ENCODE measurements around the gene ZNF444. TPM values are rescaled to one million over a fixed set of nuclear protein-coding genes. Genes with fewer than 3 reads are reported as not detected.

ZNF444 gene
- total RNA-seq, 2 experiments from 2014 or later = 22.0 to 25.3 TPM

GRCh38 chr19:56145698-56146097, 4.6 kb downstream of the ZNF444 start:
- BruUV-seq (replicated peaks) = no TSS peak
- no peaks in the 10 kb centered on the region for H4K20me1 ChIP-seq (ENCODE audit: insufficient read depth, low read length)
- H3K9me2 ChIP-seq (ENCODE audit: insufficient read depth, low read length) = no peaks in the 10 kb centered on the region
- H3K27ac ChIP-seq (ENCODE audit: low read depth, low read length, poor library complexity, severe bottlenecking) = no peak overlapping the region
- DNase-seq (ENCODE audit: low spot score) = no peak
- H2AFZ ChIP-seq (ENCODE audit: low read length) = no peak overlapping the region
- peaks cover 9% of the 10 kb centered on the region for H3K79me2 ChIP-seq (ENCODE audit: insufficient read depth, low read depth, low read length)
- H3K4me3 ChIP-seq (ENCODE audit: low read depth, low read length, poor library complexity, severe bottlenecking) = no peak overlapping the region
- peaks cover 24% of the 10 kb centered on the region for H3K36me3 ChIP-seq (ENCODE audit: insufficient read depth, low read length)
- H3K4me2 ChIP-seq (ENCODE audit: low read length) = no peak overlapping the region
- H3K9me3 ChIP-seq (ENCODE audit: low read length) = no peaks in the 10 kb centered on the region
- TF ChIP-seq, protein P1, sequence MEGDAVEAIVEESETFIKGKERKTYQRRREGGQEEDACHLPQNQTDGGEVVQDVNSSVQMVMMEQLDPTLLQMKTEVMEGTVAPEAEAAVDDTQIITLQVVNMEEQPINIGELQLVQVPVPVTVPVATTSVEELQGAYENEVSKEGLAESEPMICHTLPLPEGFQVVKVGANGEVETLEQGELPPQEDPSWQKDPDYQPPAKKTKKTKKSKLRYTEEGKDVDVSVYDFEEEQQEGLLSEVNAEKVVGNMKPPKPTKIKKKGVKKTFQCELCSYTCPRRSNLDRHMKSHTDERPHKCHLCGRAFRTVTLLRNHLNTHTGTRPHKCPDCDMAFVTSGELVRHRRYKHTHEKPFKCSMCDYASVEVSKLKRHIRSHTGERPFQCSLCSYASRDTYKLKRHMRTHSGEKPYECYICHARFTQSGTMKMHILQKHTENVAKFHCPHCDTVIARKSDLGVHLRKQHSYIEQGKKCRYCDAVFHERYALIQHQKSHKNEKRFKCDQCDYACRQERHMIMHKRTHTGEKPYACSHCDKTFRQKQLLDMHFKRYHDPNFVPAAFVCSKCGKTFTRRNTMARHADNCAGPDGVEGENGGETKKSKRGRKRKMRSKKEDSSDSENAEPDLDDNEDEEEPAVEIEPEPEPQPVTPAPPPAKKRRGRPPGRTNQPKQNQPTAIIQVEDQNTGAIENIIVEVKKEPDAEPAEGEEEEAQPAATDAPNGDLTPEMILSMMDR (conservative IDR thresholded peaks at IDR 0.05; ENCODE audit: low read length) = no peak
- no peak for TF ChIP-seq EZH2phosphoT487 (IDR thresholded peaks at IDR 0.05; ENCODE audit: borderline replicate concordance, low read depth, low read length)
- POLR2A ChIA-PET = interaction anchor here (1.0 kb wide), 1 partner anchor 539 kb away, joined by 3 read pairs; no protein-coding TSS in a partner anchor
- intact Hi-C loops (cut with micrococcal nuclease; ENCODE audit: unreplicated experiment) = no loop called here
- CTCF ChIA-PET (ENCODE audit: unreplicated experiment) = no interaction called here
- peaks cover 7% of the 10 kb centered on the region for H3K4me1 ChIP-seq (ENCODE audit: insufficient read depth, low read length, poor library complexity, severe bottlenecking)

DNA sequence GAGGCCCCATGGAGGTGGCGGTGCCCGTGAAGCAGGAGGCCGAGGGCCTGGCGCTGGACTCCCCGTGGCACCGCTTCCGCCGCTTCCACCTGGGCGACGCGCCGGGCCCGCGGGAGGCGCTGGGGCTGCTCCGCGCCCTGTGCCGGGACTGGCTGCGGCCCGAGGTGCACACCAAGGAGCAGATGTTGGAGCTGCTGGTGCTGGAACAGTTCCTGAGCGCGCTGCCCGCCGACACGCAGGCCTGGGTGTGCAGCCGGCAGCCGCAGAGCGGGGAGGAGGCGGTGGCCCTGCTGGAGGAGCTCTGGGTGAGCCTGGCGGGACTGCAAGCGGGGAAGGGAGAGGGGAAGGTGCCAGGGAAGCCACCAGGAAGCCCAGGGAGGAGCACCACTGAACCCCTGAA, 5.8 kb downstream of the ZNF444 start:
- TF ChIP-seq, protein P1 (conservative IDR thresholded peaks at IDR 0.05; ENCODE audit: low read length) = no peak
- no peak for TF ChIP-seq EZH2phosphoT487 (IDR thresholded peaks at IDR 0.05; ENCODE audit: borderline replicate concordance, low read depth, low read length)
- ChIA-PET POLR2A (no interaction called here), CTCF (ENCODE audit: unreplicated experiment) (no interaction called here)
- Histone ChIP-seq H3K36me3 (ENCODE audit: insufficient read depth, low read length) (peaks cover 24% of the 10 kb centered on the region), H3K9me2 (ENCODE audit: insufficient read depth, low read length) (no peaks in the 10 kb centered on the region), H3K4me3 (ENCODE audit: low read depth, low read length, poor library complexity, severe bottlenecking) (no peak overlapping the region), H3K79me2 (ENCODE audit: insufficient read depth, low read depth, low read length) (peaks cover 6% of the 10 kb centered on the region), H3K4me2 (ENCODE audit: low read length) (no peak overlapping the region), H3K9me3 (ENCODE audit: low read length) (no peaks in the 10 kb centered on the region), H3K27ac (ENCODE audit: low read depth, low read length, poor library complexity, severe bottlenecking) (no peak overlapping the region), H4K20me1 (ENCODE audit: insufficient read depth, low read length) (no peaks in the 10 kb centered on the region), H2AFZ (ENCODE audit: low read length) (no peak overlapping the region), H3K4me1 (ENCODE audit: insufficient read depth, low read length, poor library complexity, severe bottlenecking) (peaks cover 4% of the 10 kb centered on the region)
- no peak for DNase-seq (ENCODE audit: low spot score)
- intact Hi-C loops (cut with micrococcal nuclease; ENCODE audit: unreplicated experiment) = no loop called here
- no TSS peak for BruUV-seq (replicated peaks)

GRCh38 chr19:56147307-56147706, 6.2 kb downstream of the ZNF444 start:
- no peak for TF ChIP-seq EZH2phosphoT487 (IDR thresholded peaks at IDR 0.05; ENCODE audit: borderline replicate concordance, low read depth, low read length)
- TF ChIP-seq, protein P1 (conservative IDR thresholded peaks at IDR 0.05; ENCODE audit: low read length) = no peak
- no peak overlapping the region for H2AFZ ChIP-seq (ENCODE audit: low read length)
- H3K27ac ChIP-seq (ENCODE audit: low read depth, low read length, poor library complexity, severe bottlenecking) = no peak overlapping the region
- no peaks in the 10 kb centered on the region for H4K20me1 ChIP-seq (ENCODE audit: insufficient read depth, low read length)
- no TSS peak for BruUV-seq (replicated peaks)
- H3K36me3 ChIP-seq (ENCODE audit: insufficient read depth, low read length) = peaks cover 24% of the 10 kb centered on the region
- DNase-seq (ENCODE audit: low spot score) = no peak
- peaks cover 2% of the 10 kb centered on the region; the same call in 1 of the 2 replicates for H3K79me2 ChIP-seq (ENCODE audit: insufficient read depth, low read depth, low read length)
- H3K4me3 ChIP-seq (ENCODE audit: low read depth, low read length, poor library complexity, severe bottlenecking) = no peak overlapping the region
- no peaks in the 10 kb centered on the region for H3K9me3 ChIP-seq (ENCODE audit: low read length)
- ChIA-PET CTCF (ENCODE audit: unreplicated experiment) (no interaction called here), POLR2A (no interaction called here)
- H3K9me2 ChIP-seq (ENCODE audit: insufficient read depth, low read length) = no peaks in the 10 kb centered on the region
- intact Hi-C loops (cut with micrococcal nuclease; ENCODE audit: unreplicated experiment) = no loop called here
- H3K4me2 ChIP-seq (ENCODE audit: low read length) = no peak overlapping the region
- peaks cover under 1% of the 10 kb centered on the region for H3K4me1 ChIP-seq (ENCODE audit: insufficient read depth, low read length, poor library complexity, severe bottlenecking)
